Measurements from ENCODE around the gene CDKN2B.
"Not testable (repeated sequence)": the region's sequence is repeated elsewhere in the genome, so short reads cannot be mapped to it uniquely, and the experiment has no call there.

Gene CDKN2B

GRCh38 chr9:21961569-21961968 is 47.5 kb downstream of the CDKN2B start:
- H3K4me3 ChIP-seq (ENCODE audit: low read length) = no peak overlapping the region
- no peak for TF ChIP-seq ZNF274 (IDR thresholded peaks at IDR 0.05; ENCODE audit: low read depth, low read length)

GRCh38 chr9:21959268-21959667 is 49.8 kb downstream of the CDKN2B start:
- not testable (repeated sequence) for H3K4me3 ChIP-seq (ENCODE audit: low read length)

- no peak overlapping the region for H3K4me3 ChIP-seq (ENCODE audit: low read length)
- no peak for TF ChIP-seq ZNF274 (IDR thresholded peaks at IDR 0.05; ENCODE audit: low read depth, low read length)
Observed at GRCh38 chr9:21958833-21959232, 50.3 kb downstream of the CDKN2B start.

All from GM08714 (cell line).